ENCODE measurements around the gene SV2C. TPM values are rescaled to one million over a fixed set of nuclear protein-coding genes. Genes with fewer than 3 reads are reported as not detected.
A peak's percentile ranks its signal among the peaks of the same experiment; 100 is the strongest.
"Not testable (repeated sequence)": the region's sequence is repeated elsewhere in the genome, so short reads cannot be mapped to it uniquely, and the experiment has no call there.

The SV2C gene
- total and polyA plus RNA-seq, 8 donors: 0.13 to 30.8 (median 1.4) TPM; not detected in 2

DNA sequence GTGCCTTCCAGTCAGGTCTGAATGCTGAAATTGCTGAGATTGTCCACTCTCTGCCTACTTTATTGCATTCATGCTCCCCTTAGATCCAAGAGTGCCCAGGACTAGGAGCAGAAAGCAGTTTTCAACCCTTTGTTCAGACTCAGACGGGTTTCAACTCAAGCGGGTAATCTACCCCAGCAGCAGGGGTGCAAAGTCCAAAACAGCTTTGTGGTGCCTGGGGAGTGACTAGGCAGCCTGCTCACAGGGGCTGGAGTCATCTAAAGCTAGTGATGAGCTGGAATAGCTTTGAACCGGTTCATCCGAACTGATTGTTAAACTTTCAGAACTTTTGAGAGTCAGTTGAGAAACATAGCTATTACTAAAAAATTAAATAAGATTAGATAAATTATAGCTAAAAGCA, 248.9 kb downstream of the SV2C start:
- no peaks in the 10 kb centered on the region for H3K9me3 ChIP-seq
- peak; percentile 33 to 62 for DNase-seq
- H3K4me1 ChIP-seq: peaks cover 3 to 19% (median 11%) of the 10 kb centered on the region in 4 donors
- 47 to 71% (median 50%) methylated on average over 4 of the region's 4 CpGs for WGBS, 5 donors
- no peaks in the 10 kb centered on the region for H3K27me3 ChIP-seq
- intact Hi-C loops (cut with DNase I; ENCODE audit: low total_unique reads): no loop called here
- H3K36me3 ChIP-seq: no peaks in the 10 kb centered on the region
- H3K4me3 ChIP-seq: no peak overlapping the region
- TF ChIP-seq, protein P1, sequence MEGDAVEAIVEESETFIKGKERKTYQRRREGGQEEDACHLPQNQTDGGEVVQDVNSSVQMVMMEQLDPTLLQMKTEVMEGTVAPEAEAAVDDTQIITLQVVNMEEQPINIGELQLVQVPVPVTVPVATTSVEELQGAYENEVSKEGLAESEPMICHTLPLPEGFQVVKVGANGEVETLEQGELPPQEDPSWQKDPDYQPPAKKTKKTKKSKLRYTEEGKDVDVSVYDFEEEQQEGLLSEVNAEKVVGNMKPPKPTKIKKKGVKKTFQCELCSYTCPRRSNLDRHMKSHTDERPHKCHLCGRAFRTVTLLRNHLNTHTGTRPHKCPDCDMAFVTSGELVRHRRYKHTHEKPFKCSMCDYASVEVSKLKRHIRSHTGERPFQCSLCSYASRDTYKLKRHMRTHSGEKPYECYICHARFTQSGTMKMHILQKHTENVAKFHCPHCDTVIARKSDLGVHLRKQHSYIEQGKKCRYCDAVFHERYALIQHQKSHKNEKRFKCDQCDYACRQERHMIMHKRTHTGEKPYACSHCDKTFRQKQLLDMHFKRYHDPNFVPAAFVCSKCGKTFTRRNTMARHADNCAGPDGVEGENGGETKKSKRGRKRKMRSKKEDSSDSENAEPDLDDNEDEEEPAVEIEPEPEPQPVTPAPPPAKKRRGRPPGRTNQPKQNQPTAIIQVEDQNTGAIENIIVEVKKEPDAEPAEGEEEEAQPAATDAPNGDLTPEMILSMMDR (IDR thresholded peaks at IDR 0.05): no peak
- no peak for TF ChIP-seq POLR2AphosphoS5 (IDR thresholded peaks at IDR 0.05)
- TF ChIP-seq POLR2A (IDR thresholded peaks at IDR 0.05): no peak
- no peak for TF ChIP-seq EP300 (IDR thresholded peaks at IDR 0.05)
- H3K27ac ChIP-seq: no peak overlapping the region

DNA sequence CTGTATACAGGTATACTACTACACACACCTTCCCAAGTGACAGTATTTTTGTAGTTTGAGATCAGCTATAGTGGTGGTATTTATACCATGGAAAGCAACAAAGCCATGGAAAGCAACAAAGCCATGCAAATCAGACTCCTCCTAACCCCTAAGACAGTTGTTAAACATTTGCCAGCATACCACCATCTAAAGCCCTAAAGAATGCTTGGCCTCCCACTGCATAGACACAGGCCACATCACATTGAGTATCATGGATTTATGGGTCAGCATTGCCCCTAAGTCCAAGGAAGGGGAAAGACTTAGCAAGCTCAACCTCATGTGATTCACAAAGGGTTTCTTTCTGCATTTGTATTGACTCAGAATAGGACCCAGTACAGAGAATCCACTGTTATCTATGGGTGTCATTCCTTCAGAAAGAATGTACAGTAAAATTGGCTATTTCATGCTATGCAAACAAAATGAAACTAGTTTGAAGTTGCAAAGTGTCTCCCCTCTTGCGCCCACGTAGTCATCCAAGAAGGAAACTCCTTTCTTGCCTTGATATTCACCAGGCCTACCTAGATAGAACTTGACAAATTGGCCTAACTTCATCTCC, 249.5 kb downstream of the SV2C start:
- no peaks in the 10 kb centered on the region for H3K27me3 ChIP-seq
- H3K4me3 ChIP-seq: no peak overlapping the region
- TF ChIP-seq, protein P1 (IDR thresholded peaks at IDR 0.05): no peak
- no peak for TF ChIP-seq EP300 (IDR thresholded peaks at IDR 0.05)
- no peak for TF ChIP-seq POLR2A (IDR thresholded peaks at IDR 0.05)
- TF ChIP-seq POLR2AphosphoS5 (IDR thresholded peaks at IDR 0.05): no peak
- DNase-seq: no peak
- H3K36me3 ChIP-seq: no peaks in the 10 kb centered on the region
- H3K9me3 ChIP-seq: no peaks in the 10 kb centered on the region
- 73 to 98% (median 93%) methylated on average over 2 of the region's 2 CpGs for WGBS, 5 donors
- intact Hi-C loops (cut with DNase I; ENCODE audit: low total_unique reads): no loop called here
- H3K27ac ChIP-seq: no peak overlapping the region
- peaks cover 5 to 20% (median 12%) of the 10 kb centered on the region in 4 donors for H3K4me1 ChIP-seq

DNA sequence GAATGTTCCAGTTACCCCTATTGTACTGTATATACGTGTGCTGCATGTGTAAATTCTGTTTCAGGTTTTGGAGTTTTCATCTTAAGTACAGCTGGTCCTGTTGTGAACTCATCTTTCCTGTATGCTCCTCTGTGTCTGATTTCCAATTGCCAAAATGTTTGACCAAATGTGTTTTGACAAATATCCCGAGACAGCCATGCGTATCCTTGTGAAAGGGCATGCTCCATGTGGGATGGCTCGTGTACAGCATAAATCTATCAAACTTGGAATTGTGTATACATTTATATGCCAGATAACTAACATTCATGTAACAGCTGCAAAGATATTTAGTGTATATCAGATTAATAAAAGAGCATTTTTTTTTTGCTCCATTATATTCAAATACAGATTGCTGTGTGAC, 250.4 kb downstream of the SV2C start:
- Histone ChIP-seq H3K4me1 (peaks cover 11 to 27% (median 20%) of the 10 kb centered on the region in 4 donors), H3K9me3 (no peaks in the 10 kb centered on the region), H3K27ac (no peak overlapping the region), H3K4me3 (no peak overlapping the region), H3K36me3 (no peaks in the 10 kb centered on the region), H3K27me3 (no peaks in the 10 kb centered on the region)
- TF ChIP-seq, protein P1 (IDR thresholded peaks at IDR 0.05): no peak
- TF ChIP-seq EP300 (IDR thresholded peaks at IDR 0.05): no peak
- no peak for TF ChIP-seq POLR2A (IDR thresholded peaks at IDR 0.05)
- TF ChIP-seq POLR2AphosphoS5 (IDR thresholded peaks at IDR 0.05): no peak
- WGBS, 5 donors: 76 to 83% (median 77%) methylated on average over 4 of the region's 4 CpGs
- DNase-seq: no peak
- intact Hi-C loops (cut with DNase I; ENCODE audit: low total_unique reads): no loop called here

DNA sequence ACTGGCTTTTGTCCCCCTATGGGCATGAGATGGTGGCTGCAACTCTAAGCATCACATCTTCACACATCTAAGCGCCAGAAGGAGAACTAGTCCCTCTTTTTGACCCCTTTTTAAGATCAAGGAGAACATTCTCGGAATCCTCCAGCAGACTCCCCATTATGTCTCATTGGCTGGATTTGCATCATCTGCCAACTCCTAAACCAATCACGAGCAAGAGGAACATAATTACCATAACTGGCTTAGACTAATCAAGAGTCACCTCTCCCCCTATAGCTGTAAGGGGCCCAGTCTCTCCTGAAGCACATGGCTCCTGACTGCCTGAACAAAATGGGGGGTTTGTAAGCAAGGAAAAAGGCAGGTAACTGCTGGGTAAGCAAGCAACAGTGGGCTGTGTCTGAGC, 251.4 kb downstream of the SV2C start:
- Histone ChIP-seq H3K4me1 (peaks cover 11 to 27% (median 20%) of the 10 kb centered on the region in 4 donors), H3K4me3 (no peak overlapping the region), H3K27me3 (no peaks in the 10 kb centered on the region), H3K27ac (no peak overlapping the region), H3K9me3 (no peaks in the 10 kb centered on the region), H3K36me3 (no peaks in the 10 kb centered on the region)
- DNase-seq: no peak
- WGBS, 5 donors: 95 to 99% (median 98%) methylated on average over 3 of the region's 3 CpGs
- TF ChIP-seq POLR2AphosphoS5 (IDR thresholded peaks at IDR 0.05) (no peak), POLR2A (IDR thresholded peaks at IDR 0.05) (no peak)
- intact Hi-C loops (cut with DNase I; ENCODE audit: low total_unique reads): no loop called here

DNA sequence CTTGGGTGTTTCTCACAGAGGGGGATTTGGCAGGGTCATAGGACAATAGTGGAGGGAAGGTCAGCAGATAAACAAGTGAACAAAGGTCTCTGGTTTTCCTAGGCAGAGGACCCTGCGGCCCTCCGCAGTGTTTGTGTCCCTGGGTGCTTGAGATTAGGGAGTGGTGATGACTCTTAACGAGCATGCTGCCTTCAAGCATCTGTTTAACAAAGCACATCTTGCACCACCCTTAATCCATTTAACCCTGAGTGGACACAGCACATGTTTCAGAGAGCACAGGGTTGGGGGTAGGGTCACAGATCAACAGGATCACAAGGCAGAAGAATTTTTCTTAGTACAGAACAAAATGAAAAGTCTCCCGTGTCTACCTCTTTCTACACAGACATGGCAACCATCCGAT, 252.3 kb downstream of the SV2C start:
- intact Hi-C loops (cut with DNase I; ENCODE audit: low total_unique reads): not testable (repeated sequence)

DNA sequence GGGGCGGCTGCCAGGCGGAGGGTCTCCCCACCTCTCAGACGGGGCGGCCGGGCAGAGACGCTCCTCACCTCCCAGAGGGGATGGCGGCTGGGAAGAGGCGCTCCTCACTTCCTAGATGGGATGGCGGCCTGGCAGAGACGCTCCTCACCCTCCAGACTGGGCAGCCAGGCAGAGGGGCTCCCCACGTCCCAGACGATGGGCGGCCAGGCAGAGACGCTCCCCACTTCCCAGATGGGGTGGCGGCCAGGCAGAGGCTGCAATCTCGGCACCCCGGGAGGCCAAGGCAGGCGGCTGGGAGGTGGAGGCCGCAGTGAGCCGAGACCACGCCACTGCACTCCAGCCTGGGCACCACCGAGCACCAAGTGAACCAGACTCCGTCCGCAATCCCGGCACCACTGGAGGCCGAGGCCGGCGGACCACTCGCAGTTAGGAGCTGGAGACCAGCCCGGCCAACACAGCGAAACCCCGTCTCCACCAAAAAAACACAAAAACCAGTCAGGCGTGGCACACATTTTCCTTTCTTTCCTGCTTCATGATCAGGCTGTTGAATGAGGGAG, 253.1 kb downstream of the SV2C start:
- WGBS, 5 donors: 96 to 99% (median 98%) methylated on average over 14 to 33 of the region's 33 CpGs
- H3K27me3 ChIP-seq; H3K27ac ChIP-seq; H3K4me3 ChIP-seq; intact Hi-C loops (cut with DNase I; ENCODE audit: low total_unique reads); H3K9me3 ChIP-seq; H3K36me3 ChIP-seq; DNase-seq: not testable (repeated sequence)
- H3K4me1 ChIP-seq: peaks cover 11 to 23% (median 18%) of the 10 kb centered on the region in 4 donors

More for the DNA sequence above, 252.3 kb downstream of the SV2C start:
- 73 to 100% (median 94%) methylated on average over 2 to 3 of the region's 5 CpGs for WGBS, 5 donors
- not testable (repeated sequence) for H3K36me3 ChIP-seq, H3K4me3 ChIP-seq, H3K9me3 ChIP-seq, H3K27ac ChIP-seq, DNase-seq, H3K27me3 ChIP-seq
- peaks cover 11 to 27% (median 20%) of the 10 kb centered on the region in 4 donors for H3K4me1 ChIP-seq
